Jurkat, Clone E6-1 (cell line): ENCODE measurements around the gene FRMD7.
"Not testable (repeated sequence)": the region's sequence is repeated elsewhere in the genome, so short reads cannot be mapped to it uniquely, and the experiment has no call there.

Source experiments
- DNase-seq: peaks from one replicate; pipeline ENCODE4 v3.0.0-alpha.2; 2011; ENCODE audit warnings: low read depth, low spot score
- H3K4me3 ChIP-seq: 2 replicates; pipeline ENCODE4 v1.5.1; 2011; ENCODE audit warnings: mild to moderate bottlenecking, low read length, control low read depth, moderate library complexity

FRMD7 gene

DNA sequence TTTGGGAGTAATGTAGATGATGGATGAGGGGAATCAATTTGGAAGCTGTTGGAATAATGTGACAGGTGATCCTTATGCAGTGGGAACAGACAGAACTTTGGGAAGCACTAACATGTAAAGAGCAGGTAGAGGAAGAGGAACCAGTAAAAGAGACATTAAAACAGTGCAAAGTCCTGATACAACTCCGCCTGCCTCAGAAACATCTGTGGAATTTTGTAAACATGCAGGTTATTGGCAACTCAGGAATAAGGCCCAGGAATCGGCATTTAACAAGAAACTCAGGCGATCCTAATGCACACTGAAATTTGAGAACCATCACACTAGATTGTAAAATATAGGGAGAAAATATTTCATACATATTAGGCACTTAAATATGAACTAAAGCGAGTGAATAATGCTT is 29.1 kb downstream of the FRMD7 start:
- DNase-seq, H3K4me3 ChIP-seq: not testable (repeated sequence)

DNA sequence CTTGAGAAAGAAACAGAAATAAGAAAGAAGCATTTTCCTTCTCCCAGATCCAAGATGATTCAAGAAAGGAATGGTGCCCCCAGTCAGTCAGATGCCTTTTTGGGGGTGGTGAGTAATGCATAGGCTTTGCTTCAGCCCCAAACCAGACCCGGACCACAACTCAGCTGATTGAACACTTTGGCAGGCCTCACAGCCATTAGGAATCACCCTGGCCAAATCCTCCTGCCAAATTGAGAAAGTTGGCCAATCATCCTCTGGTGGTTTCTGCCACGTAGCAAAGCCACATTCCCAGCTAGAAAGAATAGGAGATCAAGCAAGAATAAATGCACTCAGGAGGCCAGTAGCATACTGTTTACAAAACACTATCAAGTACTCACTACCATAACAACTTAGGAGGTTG is 33.7 kb downstream of the FRMD7 start:
- no peak for DNase-seq

GRCh38 chrX:132093239-132093860 is 34.5 kb downstream of the FRMD7 start:
- H3K4me3 ChIP-seq, result no peak overlapping the region

More for the DNA sequence above, 33.7 kb downstream of the FRMD7 start:
- no peak overlapping the region for H3K4me3 ChIP-seq

DNA sequence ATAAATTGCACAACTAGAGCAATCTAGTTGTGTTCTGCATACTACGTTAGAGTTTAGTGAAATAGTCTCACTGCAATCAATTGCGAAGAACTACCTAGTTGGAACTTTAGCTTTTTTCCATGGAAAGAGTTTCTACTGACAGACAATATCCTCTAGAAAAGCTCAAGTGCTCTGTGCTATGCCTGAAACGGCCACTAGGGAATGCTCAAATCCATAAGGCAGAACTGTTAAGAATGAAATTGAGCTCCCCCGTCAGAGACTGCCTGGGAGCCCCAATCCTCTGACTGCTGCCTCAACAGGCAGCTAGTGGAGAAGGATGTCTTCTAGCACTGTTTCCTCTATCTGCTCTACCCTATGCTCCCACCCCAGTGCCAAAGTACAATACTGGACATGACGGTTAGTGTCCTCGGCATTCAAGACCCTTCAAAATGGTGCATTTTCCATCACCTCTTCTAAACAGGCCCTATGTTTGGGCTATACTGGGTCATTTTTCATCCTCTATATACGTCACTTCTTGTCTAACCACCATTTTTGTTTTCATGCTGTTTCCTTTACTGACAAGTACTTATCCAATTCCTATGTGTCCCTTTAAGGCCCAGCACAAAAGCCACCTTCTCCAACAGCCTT is 35.3 kb downstream of the FRMD7 start:
- no peak overlapping the region for H3K4me3 ChIP-seq
- DNase-seq, result peak; percentile 38

More at GRCh38 chrX:132093239-132093860, 34.5 kb downstream of the FRMD7 start:
- no peak for DNase-seq

- no peak overlapping the region for H3K4me3 ChIP-seq
- DNase-seq, result no peak
Observed at GRCh38 chrX:132090403-132091159, 37.2 kb downstream of the FRMD7 start.

DNA sequence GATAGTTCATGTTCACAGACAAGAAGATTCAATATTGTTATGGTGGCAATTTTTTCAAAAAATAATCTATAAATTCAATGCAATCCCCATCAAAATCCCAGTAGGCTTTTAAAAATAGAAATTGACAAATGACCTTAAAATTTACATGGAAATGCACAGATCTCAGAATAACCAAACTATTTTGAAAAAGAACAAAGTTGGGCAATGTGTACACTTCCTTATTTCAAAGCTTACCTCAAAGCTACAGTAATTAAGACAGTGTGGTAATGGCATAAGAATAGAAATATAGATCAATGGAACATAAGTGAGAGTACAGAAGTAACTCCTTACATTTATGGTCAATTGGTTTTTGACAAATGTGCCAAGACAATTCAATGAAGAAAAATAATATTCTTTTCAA is 39.0 kb downstream of the FRMD7 start:
- H3K4me3 ChIP-seq, result no peak overlapping the region
- DNase-seq, result no peak

GRCh38 chrX:132086672-132087071 is 41.1 kb downstream of the FRMD7 start:
- no peak for DNase-seq
- no peak overlapping the region for H3K4me3 ChIP-seq

DNA sequence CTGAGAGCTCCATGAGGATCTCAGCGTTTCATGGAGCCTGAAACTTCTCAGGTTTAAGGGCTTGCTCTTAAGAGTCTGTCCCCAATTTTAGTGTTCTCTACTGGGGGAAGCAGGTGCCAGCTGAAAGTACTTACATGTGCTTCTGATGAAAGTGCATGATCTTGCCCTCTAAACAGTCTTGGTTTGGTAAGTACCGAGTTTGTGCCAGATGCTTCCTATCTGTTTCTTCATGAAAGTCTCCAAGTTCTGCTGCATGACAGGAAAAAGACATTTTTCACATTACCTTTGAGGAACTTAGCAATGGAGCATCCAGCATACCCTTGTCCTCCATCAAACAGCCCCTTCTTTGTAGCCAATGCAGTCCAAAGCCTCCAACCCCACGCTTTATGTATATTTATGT is 42.0 kb downstream of the FRMD7 start:
- no peak for DNase-seq
- H3K4me3 ChIP-seq, result no peak overlapping the region

DNA sequence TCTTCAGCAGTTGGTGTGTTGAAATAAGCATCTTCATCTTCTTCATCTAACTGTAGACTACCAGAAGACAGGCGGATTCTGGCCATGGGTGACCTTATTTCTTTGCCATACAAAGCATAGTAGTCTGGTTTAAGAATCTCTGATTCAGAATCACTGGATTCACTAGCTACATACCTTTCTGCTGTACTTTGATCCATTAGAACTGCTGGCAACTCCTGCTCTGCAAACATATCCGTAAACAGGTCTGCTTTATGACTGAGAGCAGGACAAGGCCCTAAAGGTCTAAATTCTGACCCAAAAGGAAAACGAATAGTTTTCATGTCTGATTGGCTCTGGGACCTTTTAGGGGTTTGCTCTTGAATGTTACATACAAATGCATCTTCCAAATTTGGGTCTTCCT is 49.9 kb downstream of the FRMD7 start:
- no peak overlapping the region for H3K4me3 ChIP-seq
- DNase-seq, result no peak

GRCh38 chrX:132077414-132077813 is 50.4 kb downstream of the FRMD7 start:
- no peak for DNase-seq
- no peak overlapping the region for H3K4me3 ChIP-seq

DNA sequence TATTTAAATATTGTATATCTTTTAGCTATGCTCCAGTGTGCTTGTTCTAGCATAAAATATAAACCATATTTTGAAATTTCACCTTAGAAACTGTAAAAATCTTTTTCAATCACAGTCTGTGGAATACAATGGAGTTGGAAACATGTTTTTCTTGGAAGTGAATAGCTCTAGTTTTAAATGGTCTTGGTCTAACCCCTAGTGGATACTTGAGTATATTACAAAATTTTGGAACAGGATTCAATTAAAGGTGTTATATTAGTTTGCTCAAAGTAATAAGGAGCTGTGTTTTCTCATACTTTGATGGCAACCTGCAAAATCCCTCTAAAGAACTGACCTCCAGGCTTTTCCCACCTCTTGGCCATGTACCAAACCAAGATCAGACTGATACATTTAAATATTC is 56.6 kb downstream of the FRMD7 start:
- DNase-seq, result no peak
- no peak overlapping the region for H3K4me3 ChIP-seq

- H3K4me3 ChIP-seq, result no peak overlapping the region
- DNase-seq, result no peak
Observed at GRCh38 chrX:132068405-132068804, 59.4 kb downstream of the FRMD7 start.

DNA sequence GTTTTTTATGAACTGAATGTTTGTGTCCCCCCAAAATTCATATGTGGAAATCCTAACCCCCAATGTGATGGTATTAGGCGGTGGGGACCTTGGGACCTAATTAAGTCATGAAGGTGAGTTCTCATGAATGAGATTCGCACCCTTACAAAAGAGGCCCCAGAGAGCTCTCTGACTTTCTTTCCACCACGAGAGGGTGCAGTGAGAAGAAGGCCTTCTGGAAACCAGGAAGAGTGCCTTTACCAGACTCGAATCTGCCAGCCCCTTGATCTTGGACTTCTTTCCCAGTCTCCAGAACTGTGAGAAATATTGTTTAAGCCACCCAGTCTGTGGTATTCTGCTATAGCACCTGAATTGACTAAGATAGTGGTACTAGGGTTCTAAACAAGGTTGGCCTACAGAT is 64.0 kb downstream of the FRMD7 start:
- H3K4me3 ChIP-seq, result no peak overlapping the region
- no peak for DNase-seq

DNA sequence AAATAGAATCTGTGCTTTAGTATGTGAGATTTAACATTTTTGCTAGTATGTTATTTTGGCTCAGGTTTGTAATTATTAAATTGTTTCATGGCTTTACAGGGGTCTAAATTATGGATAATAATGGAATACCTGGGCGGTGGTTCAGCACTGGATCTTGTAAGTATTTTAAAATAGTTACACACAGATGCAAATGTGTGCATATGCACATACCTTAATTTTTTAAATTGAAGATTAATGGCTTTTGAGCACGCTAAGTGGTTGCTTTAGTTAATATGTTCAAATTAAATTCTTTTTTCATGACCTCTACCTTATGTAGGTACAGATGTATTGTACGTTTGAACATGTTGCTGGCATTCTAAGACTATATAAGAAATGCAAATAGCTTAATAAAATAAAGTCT is 64.5 kb downstream of the FRMD7 start:
- no peak overlapping the region for H3K4me3 ChIP-seq
- DNase-seq, result no peak

- H3K4me3 ChIP-seq, result no peak overlapping the region
- no peak for DNase-seq
Observed at GRCh38 chrX:132059973-132060540, 67.8 kb downstream of the FRMD7 start.

GRCh38 chrX:132058975-132059374 is 68.8 kb downstream of the FRMD7 start:
- H3K4me3 ChIP-seq, result no peak overlapping the region
- DNase-seq, result peak; percentile 9

GRCh38 chrX:132058050-132058449 is 69.8 kb downstream of the FRMD7 start:
- DNase-seq, result no peak
- H3K4me3 ChIP-seq, result no peak overlapping the region

DNA sequence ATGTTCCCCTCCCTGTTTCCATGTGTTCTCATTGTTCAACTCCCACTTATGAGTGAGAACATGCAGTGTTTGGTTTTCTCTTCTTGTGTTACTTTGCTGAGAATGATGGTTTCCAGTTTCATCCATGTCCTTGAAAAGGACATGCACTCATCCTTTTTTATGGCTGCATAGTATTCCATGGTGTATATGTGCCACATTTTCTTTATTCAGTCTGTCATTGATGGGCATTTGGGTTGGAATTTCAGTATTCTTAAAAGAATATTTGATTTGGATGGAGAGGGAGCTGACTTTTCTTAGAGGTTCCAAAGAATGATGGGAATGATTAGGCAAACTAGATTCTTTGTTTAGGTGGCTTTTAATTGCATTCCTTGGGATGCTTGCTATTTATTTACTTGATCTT is 76.0 kb downstream of the FRMD7 start:
- not testable (repeated sequence) for H3K4me3 ChIP-seq, DNase-seq

DNA sequence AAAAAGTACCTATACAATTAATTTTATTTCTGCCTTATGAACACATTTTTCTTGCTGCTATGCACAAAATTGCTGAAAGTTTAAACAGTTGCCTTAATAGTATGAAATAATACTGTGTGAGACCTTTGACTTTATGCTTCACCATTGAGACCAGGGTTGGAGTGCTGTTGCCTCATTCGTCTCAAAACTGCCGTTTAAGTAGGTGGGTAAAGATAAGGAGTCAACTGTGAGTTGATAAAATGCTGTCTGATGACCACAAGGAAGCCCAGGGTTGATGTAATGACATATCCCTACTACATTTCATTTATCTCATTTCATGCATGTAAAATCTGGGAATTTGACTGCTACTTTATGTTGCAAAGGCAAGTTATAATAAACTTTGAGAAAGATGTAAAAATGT is 81.3 kb downstream of the FRMD7 start:
- no peak overlapping the region for H3K4me3 ChIP-seq
- no peak for DNase-seq

DNA sequence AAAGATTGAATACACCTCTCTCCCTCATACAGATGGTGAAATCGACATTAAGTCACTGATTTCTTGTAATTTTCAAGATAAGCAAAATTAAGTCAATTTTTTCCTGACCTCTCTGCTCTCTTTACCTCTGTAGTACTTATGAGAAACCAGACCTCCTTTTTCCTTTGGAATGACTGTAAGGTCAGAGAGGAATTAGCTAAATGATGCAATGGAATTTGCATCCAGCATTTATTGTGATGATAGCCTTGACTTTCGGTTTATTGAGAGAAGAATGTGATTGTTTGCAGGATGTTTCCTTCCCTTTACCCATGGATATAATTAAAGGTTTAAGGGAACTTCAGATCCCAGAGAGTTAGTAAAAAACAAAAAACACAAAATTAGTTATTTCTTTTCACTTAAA is 82.4 kb downstream of the FRMD7 start:
- DNase-seq, result no peak
- H3K4me3 ChIP-seq, result no peak overlapping the region
